GM23338 (cell line): ENCODE results near the gene ATOH8.

Experiments used
- CTCF ChIP-seq, 2 experiments: fragments of 200-600 bp in 1 of 2; sonication (generic) in 1 of 2; conservative IDR thresholded peaks; 2 replicates each; pipeline versions ENCODE4 v1.5.1 to v1.6.1; 2016 to 2017; ENCODE audit warnings: antibody characterized with exemption in 2 of 2, low read depth in 2 of 2, mild to moderate bottlenecking in 2 of 2, moderate library complexity in 1 of 2
- ETS1 ChIP-seq: IDR thresholded peaks from 2 replicates; pipeline ENCODE4 v1.6.1; 2016; ENCODE audit warnings: antibody characterized with exemption
- EZH2 ChIP-seq: fragments of 200-600 bp; sonication (generic); IDR thresholded peaks from one replicate; pipeline ENCODE4 v1.8.0; 2017; ENCODE audit warnings: antibody characterized with exemption, mild to moderate bottlenecking, low read depth; ENCODE audit not compliant: unreplicated experiment
- EZH2phosphoT487 ChIP-seq: fragments of 200-600 bp; sonication (generic); IDR thresholded peaks from one replicate; pipeline ENCODE4 v1.8.1; 2018; ENCODE audit warnings: antibody characterized with exemption; ENCODE audit not compliant: unreplicated experiment
- JUNB ChIP-seq: IDR thresholded peaks from one replicate; pipeline ENCODE4 v1.6.1; 2016; ENCODE audit warnings: antibody characterized with exemption; ENCODE audit not compliant: unreplicated experiment
- POLR2AphosphoS5 ChIP-seq: IDR thresholded peaks from 2 replicates; pipeline ENCODE4 v1.6.1; 2016; ENCODE audit warnings: antibody characterized with exemption, low read depth
- REST ChIP-seq: IDR thresholded peaks from one replicate; pipeline ENCODE4 v1.6.1; 2018; ENCODE audit warnings: antibody characterized with exemption; ENCODE audit not compliant: unreplicated experiment

GRCh38 chr2:85778646-85779379 is 25.0 kb downstream of the ATOH8 start:
- TF ChIP-seq CTCF (conservative IDR thresholded peaks at IDR 0.05; ENCODE audit: low read depth in 2 of 2) (no peak), JUNB (no peak), ETS1 (no peak), POLR2AphosphoS5 (no peak), EZH2phosphoT487 (no peak), EZH2 (no peak), REST (no peak)
